Superior temporal gyrus (tissue), 1 donor: ENCODE results near the gene MRTFA.
"Not testable (repeated sequence)": the region's sequence is repeated elsewhere in the genome, so short reads cannot be mapped to it uniquely, and the experiment has no call there.

Source experiments
- DNase-seq: peaks from one replicate; pipeline ENCODE4 v3.0.0-alpha.2; 2016; ENCODE audit errors: extremely low spot score

MRTFA gene

DNA sequence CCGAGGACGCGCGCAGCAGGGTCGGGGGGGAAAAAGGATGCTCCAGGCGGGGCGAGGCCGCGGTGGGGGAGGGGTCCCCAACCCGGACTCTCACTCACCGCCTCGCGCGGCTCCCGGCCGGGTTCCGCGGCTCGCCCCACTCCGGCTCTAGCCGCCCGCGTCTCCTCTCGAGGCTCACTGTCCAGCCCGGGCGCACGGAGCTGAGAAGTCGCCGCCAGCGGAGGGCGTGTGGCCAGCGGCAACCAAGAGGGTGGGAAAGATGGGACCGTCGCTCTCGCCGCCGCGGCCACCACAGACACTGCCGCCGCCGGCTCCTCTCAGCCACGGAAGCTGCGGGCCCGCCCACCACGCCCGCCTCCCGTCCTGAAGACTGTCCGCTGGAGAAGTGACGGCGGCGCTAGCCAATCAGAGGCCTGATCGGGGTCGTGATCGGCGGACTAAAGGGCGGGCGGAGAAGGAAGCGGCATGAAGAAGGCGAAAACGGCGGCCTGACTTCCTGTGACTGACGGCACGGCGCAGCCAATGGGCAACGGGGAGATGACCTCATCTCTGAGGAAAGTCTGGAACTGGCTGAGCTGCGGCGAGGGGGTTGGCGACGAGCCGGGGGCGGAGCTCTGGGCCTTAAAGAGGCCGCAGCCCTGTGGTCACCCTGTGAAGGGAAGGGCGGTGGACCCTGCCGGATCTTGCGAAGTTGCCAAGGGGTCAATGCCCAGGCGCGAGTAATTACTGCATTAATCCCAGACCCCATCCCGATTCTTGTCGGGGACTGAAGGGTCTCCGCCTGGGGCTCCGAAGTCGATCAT is at the start of gene MRTFA:
Gene MRTFA, minus strand, starts transcription at position 340 of the 803 bp plus-strand sequence.
- peak; percentile 100 for DNase-seq

- no peak for DNase-seq
Measured at GRCh38 chr22:40685406-40685805, 48.9 kb upstream of the MRTFA start.

DNA sequence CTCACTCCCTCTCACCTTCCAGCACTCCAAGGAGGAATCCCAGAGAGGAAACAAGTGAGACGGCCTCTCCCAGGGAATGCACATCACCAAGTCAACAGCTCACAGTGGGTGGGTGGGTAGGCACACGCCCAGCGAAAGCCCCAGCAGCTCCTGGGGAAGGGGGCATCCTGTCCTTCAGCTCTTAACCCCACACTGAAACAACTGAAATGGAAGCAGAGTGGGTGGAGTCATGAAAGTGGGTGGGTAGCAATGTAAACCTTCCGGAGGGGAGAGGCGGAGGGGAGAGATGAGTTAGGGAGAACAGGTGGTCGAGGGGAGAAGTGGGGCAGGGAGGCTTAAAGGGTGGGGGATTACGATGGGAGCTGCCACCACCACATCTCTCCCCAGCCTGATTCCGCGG is 48.2 kb upstream of the MRTFA start:
- no peak for DNase-seq

- DNase-seq = no peak
Measured at GRCh38 chr22:40681451-40681850, 44.9 kb upstream of the MRTFA start.

DNA sequence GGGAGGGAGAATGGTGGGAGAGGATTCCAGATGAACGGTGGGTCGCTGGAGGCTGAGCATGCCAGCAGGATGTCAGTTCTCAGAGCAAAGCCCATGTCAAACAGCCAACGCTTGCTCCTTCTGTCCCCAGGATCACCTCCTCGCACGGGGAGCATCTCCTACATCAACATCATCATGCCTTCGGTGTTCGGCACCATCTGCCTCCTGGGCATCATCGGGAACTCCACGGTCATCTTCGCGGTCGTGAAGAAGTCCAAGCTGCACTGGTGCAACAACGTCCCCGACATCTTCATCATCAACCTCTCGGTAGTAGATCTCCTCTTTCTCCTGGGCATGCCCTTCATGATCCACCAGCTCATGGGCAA is 44.3 kb upstream of the MRTFA start:
- DNase-seq = no peak

DNA sequence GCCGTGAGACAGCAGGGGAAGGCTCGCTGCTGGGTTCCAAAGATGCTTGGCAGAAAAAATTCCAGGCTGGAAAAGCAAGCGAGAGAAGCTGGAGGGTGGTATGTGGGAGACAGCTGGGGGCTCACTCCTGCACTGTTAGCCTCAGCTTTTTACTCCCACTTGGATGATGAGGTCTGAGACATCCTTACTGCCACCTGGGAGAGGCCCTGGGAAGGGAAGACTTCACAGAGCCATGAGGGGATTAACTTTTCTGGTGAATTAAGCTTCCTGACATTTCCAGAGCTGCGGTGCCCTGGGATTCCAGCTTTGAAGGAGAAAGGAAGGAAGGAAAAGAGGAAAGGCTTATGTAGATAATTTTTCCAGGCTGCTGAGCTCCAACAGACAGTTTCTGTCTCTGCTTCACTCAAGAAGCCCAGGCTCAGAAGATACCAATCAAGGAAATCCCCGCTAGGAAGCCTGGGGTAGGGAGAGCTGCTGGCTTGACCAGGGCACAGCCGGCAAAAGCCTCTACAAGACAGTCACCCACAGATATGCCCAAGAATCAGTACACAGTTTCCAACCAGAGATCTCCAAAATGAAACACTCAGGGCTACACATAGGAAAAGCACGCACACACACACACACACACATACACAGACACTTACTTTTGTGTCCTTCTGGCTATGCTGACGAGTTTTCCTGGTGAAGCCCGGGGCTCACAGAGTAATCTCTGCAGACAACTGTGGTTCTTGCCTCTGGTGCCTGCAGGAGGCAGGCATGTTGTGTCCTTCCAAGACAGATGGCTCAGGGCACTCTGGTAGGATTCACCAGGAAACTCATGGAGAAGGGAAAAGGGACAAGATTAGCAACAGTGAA is 43.7 kb upstream of the MRTFA start:
- DNase-seq = no peak

- no peak for DNase-seq
Measured at GRCh38 chr22:40679249-40679963, 42.9 kb upstream of the MRTFA start, which contains the start of gene MCHR1. MCHR1 (plus strand) TSS chr22:40679484; CDS start chr22:40679653, 169 bp downstream.

DNA sequence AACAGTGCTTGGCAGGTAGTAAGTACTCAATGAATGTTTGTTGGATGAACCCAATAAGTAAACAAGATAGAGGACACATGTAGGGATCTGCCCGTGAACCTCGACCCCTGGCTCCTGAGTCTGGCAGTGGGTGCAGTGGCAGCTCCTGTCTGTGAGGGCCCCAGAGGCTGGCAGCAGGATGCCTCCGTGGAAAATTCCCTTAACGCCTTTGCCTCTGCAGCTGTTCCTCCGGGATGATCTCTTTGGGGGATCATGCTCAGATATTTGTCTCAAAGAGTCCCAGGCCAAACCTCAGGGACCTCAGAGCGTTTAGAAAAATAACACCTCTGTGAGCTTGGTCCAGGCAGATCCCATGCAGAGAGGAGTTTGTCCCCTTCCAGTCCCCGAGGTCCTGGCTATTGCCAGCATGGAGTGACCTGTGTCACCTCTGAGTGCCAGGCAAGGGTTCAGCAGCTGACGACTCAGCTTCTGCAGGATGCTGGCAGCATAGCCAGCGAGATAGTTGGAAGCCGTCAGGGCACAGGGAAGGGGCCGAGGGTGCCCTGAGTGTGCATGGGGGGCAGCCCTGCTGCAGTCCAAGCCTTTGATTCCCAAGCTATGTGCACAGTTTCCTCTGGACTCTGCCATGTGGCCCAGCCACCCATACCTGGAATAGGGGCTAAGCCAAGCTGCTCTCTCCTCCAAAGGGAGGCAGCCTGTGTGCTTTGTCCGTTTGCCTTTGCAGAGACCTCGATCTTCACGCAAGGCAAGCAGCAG is 42.2 kb upstream of the MRTFA start:
- no peak for DNase-seq

DNA sequence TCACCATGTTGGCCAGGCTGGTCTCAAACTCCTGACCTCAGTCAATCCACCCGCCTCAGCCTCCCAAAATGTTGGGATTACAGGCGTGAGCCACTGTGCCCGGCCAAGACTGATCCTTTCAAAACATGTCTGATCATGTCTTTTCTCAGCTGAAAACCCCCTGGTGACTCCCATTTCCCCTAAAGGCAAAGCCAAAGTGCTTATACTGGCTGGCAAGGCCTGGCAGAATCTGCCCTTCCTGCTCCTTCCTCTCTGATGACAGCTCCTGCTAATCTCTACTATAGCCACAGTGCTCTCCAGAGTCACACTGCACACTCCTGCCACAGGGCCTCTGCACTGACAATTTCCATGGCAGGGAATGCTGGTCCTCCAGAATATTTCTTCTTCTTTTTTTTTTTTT is 40.1 kb upstream of the MRTFA start:
- DNase-seq = no peak

GRCh38 chr22:40676166-40676565 is 39.6 kb upstream of the MRTFA start:
- not testable (repeated sequence) for DNase-seq

- no peak for DNase-seq
Measured at GRCh38 chr22:40674274-40674673, 37.8 kb upstream of the MRTFA start.

DNA sequence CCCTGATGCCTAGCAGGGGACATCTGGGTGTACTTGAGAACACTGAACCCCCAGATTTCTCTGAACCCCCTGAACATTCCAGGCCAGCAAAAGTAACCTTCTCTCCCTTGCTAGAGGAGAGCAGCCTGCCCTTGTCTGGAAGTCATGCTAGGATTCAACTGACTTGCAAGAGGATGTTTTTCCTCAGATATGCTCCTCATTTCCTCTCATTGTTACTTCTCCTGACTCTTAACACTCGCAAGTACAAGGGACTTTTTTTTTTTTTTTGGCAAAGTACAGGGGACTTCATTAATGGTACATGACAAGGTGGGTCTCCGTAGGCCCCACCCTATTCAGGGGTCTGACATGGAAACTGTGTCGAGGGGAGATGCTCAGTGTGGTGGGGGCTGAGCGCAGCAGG is 36.5 kb upstream of the MRTFA start:
- no peak for DNase-seq

- DNase-seq = no peak
Measured at GRCh38 chr22:40671796-40672360, 35.4 kb upstream of the MRTFA start.

DNA sequence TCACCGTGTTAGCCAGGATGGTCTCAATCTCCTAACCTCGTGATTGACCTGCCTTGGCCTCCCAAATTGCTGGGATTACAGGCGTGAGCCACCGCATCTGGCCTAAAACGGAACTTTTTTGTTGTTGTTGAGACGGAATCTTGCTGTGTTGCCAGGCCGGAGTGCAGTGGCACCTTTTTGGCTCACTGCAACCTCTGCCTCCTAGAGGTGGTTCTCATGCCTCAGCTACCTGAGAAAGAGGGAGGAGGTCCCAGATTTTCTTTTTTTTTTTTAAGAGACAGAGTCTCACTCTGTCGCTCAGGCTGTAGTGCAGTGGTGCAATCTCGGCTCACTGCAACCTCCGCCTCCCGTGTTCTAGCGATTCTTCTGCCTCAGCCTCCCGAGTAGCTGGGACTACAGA is 34.9 kb upstream of the MRTFA start:
- DNase-seq = no peak

DNA sequence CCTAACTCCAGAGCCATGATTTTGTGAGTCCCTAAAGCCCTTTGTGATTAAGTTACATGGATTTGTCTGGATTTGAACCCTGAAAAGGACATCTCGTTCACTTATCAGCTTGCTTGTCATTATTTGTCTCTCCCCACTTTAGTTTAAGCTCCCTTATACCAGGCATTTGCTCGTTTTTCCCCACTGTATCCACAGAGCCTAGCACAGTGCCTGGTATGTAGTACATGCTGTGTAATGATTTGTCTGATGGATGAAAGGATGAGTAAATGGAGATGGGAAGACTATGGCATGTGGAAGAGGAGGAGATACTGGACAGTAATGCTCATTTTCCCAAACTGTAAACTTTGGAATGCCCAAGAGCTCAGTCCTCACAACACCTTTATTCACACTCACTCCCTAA is 33.5 kb upstream of the MRTFA start:
- DNase-seq = no peak

DNA sequence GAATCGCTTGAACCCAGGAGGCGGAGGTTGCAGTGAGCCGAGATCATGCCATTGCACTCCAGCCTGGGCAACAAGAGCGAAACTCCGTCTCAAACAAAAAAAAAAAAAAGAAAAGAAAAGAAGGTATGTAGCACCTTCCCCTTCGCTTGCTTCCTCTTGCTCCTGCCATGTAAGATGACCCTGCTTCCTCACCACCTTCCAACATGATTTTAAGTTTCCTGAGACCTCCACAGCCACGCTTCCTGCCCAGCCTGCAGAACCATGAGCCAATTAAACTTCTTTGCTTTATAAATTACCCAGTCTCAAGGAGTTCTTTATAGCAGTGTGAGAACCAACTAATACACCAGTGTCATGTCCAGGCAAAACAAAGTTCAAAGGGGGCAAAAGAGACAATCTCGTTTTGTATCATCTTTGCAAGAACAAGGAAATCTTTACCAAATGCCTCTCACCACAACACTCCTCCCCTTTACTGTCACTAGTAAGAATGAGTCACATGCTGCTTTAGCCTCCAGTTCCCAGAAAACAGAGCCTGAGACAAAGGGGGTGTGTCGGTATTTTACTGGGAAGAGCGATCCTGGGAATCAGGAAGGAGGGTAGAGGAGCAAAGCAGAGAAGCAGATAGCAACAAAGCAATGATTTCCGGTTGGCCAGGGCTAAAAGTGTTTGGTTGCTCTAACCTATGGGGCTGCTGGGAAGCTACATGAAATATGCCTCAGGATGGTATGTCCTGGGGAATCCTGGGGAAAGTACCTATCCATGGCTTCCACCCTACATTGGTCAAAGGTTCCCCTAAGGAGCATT is 32.3 kb upstream of the MRTFA start:
- DNase-seq = no peak

GRCh38 chr22:40666151-40666848 is 29.8 kb upstream of the MRTFA start:
- peak; percentile 40 for DNase-seq

GRCh38 chr22:40665312-40665711 is 28.8 kb upstream of the MRTFA start:
- DNase-seq = peak; percentile 59

DNA sequence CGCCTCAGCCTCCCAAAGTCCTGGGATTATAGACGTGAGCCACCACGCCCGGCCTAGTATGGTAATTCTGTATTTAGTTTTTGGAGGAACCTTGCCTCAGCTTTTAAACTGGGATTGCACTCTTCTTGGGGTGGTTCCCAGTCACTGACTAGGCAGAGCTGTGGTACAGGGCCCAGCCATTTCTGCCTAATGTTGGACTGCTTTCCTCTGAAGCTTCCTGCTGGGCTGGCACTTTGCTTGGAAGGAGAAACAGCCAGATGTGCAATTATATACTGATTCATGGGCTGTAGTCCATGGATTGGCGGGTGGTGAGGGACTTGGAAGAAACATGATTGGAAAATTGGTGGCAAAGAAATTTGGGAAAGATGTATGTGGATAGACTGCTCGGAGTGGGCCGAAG is 25.2 kb upstream of the MRTFA start:
- no peak for DNase-seq

DNA sequence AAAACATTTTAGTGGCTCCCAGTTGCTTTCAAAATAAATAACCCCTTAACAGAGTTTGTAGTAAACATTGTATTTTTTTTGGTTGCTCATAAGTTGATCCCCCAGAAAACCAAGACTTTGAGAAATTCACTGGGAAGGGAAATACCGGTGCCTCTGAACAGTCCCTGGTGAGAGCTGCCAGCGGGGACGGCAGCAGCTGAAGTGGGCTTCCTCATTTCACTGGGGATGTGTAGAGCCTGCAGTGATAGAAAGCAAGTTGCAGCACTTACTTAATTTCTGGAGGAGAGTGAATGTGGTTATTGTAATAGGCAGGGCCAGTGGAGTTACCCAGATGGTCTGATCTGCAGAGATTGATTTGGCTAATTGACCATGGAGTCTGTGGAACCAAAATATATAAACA is 24.2 kb upstream of the MRTFA start:
- no peak for DNase-seq
